Hindlimb muscle (tissue), 1 donor: ENCODE results near the gene ZFYVE28. TPM values are rescaled to one million over a fixed set of nuclear protein-coding genes. Genes with fewer than 3 reads are reported as not detected.

Experiments used
- DNase-seq: peaks from one replicate; pipeline ENCODE4 v3.0.0-alpha.2; 2013
- polyA plus RNA-seq: library from polyadenylated mRNA; unstranded; fragments of 120-200 nt; gene quantifications from one replicate; pipeline ENCODE4 v1.2.1, GENCODE V29; 2013; ENCODE audit not compliant: insufficient read length

ZFYVE28 gene
- polyA plus RNA-seq, 1 donor: 2.5 TPM

DNA sequence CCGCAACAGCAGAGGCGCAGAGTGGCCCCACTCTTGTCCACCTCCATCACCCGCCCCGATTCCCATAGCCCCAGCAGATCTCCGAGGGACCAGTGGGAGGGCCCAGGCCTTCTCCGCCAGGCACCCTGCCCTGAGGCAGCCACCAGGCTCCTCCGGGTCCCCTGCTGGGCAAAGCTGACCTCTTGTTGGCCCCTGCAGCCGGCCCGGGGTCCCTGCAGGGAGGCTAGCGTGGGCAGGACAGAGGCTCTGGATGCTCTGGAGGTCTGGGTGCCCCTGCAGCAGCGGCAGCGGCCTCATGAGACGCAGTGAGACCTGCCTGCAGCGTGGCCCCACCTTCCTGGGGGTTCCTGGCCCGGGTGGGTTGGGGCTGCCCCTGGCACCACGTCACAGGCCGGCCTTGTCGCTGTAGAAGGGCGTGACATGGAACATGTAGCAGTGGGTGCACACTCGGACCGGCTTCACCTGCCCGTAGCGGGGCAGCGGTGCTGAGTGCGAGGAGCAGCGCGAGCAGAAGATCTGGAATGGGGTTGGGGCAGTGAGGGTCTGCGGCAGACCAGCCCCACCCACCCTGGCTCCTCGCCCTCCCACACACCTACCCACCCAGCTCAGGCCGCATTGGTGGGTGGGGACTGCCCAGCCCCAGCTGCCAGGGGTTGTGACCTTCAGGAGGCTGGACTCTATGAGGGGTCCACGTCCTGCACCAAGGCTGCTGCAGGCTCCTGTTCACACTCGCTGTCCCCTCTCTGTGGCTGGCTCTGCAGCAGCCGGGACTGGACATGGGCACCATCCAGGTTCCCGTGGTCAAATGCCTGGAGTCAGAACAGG, 147.9 kb downstream of the ZFYVE28 start:
- no peak for DNase-seq

DNA sequence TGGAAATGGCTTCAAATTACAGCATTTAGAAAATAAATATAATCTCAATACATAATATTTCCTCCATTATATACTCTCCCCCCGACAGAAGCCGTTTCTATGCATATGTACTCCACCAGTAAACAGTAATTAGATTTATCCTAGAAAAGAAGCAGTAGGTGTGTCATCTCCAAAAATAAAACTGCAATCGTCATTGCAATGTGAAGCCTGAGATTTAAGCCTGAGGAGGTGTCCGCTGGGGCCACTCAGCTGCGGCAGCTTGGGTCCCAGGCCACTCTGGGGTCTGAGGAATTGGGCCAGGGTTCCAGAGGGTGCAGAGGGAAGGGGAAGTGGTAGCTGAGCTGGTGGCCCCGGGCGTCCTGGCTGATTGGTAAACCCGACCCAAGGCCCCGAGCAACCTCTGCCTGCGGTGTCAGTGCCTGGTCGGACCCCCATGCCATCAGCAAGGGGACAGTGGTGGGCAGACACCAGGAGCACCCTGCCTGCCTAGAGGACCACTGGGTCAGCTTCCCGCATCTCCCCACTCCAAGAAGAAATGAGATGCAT, 148.8 kb downstream of the ZFYVE28 start:
- DNase-seq: no peak

- DNase-seq: no peak
Observed at GRCh38 chr4:2269206-2269531, 149.3 kb downstream of the ZFYVE28 start.

- DNase-seq: no peak
Observed at GRCh38 chr4:2268357-2269205, 149.9 kb downstream of the ZFYVE28 start.

GRCh38 chr4:2267841-2268240, 150.6 kb downstream of the ZFYVE28 start:
- DNase-seq: no peak

DNA sequence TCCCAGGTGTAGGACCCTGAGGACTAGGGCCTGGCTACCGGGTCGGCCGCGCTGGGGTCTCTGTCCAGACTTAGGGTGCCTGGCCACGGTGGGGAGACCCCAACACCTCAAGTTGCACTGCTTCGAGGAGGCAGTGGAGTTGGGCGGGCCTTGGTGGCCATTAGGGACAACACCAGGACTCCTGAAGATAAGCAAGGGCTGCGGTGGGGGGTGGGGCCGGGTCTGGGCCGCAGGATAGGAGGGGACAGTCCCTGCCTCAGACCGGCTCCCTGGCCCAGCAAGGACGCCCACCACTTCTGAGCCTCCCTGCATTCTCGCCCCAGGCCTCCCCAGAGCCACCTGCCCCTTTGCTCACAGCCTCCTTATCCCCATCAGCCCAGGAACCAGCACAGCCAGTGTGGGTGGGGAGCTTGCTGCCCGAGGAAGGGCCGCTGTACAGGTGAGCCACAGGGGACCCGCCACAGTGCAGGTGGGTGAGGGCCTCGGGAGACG, 151.1 kb downstream of the ZFYVE28 start:
- DNase-seq: no peak

DNA sequence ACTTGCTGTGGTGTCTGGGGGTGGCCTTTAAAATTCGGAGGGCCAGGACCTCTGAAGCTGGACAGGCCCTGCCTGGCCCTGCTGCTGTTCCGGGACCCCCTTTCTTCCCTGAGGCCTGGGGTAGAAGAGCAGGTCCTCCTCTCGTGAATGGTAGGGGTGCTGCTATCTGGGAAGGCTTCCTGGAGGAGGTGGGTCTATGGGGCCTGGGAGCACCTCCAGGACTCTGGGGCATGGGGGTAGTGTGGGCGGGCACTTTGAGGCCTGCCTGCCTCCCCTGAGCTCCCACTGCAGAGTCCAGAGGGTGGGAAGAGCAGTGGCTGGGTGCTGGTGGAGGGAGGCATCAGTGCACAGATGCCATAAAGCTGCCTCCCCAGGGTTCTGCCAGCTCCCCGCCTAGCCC, 151.6 kb downstream of the ZFYVE28 start:
- DNase-seq: no peak

- DNase-seq: peak; percentile 75
Observed at GRCh38 chr4:2266181-2266580, 152.3 kb downstream of the ZFYVE28 start.

DNA sequence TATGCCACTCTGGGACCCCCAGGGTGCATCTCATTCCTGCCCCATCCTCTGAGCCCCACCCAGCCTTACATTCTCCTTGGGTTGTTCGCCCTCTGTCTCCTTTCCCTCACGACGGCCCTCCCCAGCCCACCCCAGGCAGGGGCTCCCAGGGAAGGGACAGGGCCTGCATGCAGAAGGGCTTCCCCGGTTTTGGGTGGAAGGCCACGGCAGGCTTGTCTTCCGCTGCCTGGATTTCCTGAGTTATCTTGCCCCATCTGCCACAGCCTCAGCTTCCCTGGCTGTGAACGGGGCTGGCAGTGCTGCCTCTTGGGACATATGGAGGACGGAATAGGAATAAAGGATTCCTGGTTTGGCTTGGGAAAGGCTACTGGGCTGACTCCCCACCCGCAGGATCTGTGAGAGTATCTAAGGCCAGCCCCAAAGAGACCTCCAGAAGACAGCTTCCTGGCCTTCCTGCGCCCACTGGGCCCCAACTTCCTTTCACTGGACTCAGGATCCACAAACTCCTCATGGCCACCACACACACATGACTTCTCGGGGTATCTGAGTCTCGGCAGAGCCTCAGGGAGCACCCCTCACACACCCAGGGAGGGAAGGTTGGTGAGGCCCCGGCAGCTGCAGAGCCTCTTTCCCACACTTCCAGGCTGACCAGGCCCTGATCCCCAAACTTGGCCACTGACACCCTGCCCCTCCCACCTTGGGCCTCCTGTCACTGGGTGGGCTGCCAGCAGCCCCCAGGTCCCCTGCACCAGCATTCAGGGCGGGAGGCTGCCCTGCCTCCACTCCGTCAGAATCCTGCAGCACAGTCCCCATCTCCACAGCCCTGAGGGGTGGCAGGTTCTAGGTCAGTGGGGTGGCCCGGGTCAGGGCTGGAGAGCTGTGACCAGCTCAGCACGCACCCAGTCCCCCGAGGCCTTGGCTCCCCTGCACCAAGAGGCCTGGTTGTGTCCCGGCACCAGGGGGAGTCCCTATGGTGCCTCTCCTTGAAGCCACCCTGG, 153.0 kb downstream of the ZFYVE28 start:
- no peak for DNase-seq

DNA sequence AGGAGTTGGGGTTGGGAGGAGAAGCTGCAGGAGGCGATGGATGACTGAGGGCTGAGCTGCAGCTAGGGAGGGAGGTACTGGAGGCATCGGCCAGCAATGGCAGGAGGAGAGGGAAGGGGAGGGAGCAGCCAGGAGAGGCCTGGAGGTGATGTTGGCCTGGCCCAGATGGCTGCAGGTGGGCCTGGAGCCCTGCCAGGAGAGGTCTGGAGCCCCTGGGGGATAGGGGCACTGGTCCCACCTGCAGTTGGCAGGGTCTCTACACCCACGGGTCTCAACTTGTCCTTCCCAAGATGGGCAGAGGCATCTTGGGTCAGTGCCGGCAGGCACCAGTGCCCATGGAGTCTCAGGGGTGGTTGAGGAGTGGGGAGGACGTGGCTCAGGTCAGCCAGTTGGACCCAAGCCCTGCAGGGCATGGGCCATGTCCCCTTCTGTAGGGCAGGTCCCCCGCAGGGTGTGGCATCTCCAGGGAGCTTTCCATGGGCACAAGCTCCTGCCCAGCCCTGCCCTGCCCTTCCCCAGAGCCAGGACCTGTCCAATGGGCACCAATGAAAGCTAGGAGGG, 153.9 kb downstream of the ZFYVE28 start:
- DNase-seq: no peak

DNA sequence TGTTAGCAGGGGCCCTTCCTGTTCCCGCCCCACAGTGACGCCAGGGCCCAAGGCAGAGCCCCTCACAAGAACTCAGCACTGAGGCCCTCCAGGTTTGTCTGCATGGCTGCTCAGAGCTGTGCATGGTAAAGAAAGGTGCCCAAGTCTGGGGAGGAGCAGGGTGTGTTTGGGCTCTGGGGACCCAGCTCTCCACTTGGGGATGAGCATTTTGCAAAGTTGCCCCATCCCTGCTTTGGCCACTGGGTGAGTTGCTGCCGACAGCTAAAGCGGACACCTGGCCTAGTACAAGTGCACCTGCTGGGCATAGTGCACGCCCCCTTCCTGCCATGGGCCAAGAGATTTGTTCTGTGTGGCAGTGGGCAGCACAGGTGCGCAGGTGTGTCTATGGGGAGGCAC, 154.5 kb downstream of the ZFYVE28 start:
- no peak for DNase-seq

DNA sequence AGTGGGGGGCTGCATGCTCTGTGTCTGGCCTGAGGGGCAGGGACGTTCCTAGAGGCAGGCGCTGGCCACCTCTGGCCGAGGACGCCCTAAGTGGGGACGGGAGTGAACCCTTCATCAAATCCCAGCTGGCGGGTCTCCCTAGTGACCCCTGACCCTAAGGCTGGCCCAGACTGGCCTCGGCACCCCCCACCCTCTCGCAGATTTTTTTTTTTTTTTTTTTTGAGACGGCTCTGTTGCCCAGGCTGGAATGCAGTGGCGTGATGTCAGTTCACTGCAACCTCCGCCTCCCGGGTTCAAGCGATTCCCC, 155.5 kb downstream of the ZFYVE28 start:
- DNase-seq: no peak

- DNase-seq: peak; percentile 100
Observed at GRCh38 chr4:2262145-2262943, 156.1 kb downstream of the ZFYVE28 start.

GRCh38 chr4:2261853-2262144, 156.6 kb downstream of the ZFYVE28 start, which contains the start of gene MXD4:
TSS of gene MXD4 (minus strand) at chr4:2262109. CDS start at chr4:2261980, 129 bp downstream.
- DNase-seq: no peak

DNA sequence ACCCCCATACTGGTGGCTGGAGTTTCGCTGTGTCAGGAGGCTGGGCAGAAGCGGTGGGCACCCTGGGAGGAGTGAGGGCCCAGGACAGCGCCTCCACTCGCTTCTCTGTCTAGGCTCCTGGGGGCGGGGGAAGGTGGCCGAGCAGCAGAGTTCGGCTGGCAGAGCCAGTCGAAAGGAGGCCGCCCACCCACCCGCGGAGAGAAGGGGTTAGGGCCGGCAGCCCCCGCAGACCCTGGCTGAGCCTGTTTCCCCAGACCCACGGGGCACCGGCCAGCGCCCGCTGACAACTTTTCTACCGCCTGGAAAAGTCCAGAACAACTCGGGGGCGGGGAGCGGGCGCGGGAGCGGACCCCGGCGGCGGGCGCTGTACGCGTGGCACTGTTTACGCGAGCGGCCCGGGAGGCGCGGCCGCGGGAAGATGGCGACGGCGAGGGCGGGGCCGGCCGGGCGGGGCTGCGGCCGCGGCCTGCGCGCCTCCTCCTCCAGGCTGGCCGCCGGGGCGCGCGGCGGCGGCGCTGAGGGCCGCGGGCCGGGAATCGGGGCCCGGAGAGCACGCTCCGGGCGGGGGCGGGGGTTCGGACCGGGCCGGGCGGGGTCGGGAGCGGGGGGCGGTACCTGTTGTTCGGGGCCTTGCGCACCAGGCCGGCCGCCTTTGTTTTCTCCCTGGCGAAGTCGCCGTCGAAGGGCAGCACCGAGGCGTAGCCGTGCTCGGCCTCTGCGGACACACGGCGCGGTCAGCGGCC, 157.2 kb downstream of the ZFYVE28 start:
- DNase-seq: peak; percentile 67

- no peak for DNase-seq
Observed at GRCh38 chr4:2260344-2261109, 157.9 kb downstream of the ZFYVE28 start.

- no peak for DNase-seq
Observed at GRCh38 chr4:2259541-2260343, 158.7 kb downstream of the ZFYVE28 start.

GRCh38 chr4:2259036-2259540, 159.4 kb downstream of the ZFYVE28 start:
- DNase-seq: no peak
